Heart right ventricle (tissue), 16 donors: ENCODE measurements around the gene TMEM63B. TPM values are rescaled to one million over a fixed set of nuclear protein-coding genes. Genes with fewer than 3 reads are reported as not detected.
A peak's percentile ranks its signal among the peaks of the same experiment; 100 is the strongest.

ENCODE experiments used
- ATAC-seq, 8 donors: fragments of 200-7000 bp; cut with Tn5 transposase; one replicate each; pipeline ENCODE4 v1.9.1; 2020; ENCODE audit warnings: mild to moderate bottlenecking in 8 of 8, moderate library complexity in 8 of 8, moderate number of reproducible peaks in 1 of 8
- DNase-seq, 2 donors: peaks; one replicate each; pipeline ENCODE4 v3.0.0-alpha.2; 2020
- H3K27ac ChIP-seq, 10 donors: fragments of 200-600 bp; sonication (generic) in 2 of 10; one replicate each; pipeline versions ENCODE4 v1.5.0 to v1.8.0; 2020 to 2022; ENCODE audit warnings: mild to moderate bottlenecking in 3 of 10
- H3K27me3 ChIP-seq, 7 donors: fragments of 200-600 bp; one replicate each; pipeline ENCODE4 v1.8.0; 2021 to 2022; ENCODE audit warnings: mild to moderate bottlenecking in 2 of 7
- H3K36me3 ChIP-seq, 9 donors: fragments of 200-600 bp; sonication (generic) in 1 of 9; one replicate each; pipeline versions ENCODE4 v1.5.0 to v1.8.0; 2020 to 2022; ENCODE audit warnings: mild to moderate bottlenecking in 2 of 9
- H3K4me1 ChIP-seq, 9 donors: fragments of 200-600 bp; sonication (generic) in 1 of 9; one replicate each; pipeline versions ENCODE4 v1.5.0 to v1.8.0; 2020 to 2022; ENCODE audit warnings: mild to moderate bottlenecking in 4 of 9
- H3K4me3 ChIP-seq, 10 donors: fragments of 200-600 bp; sonication (generic) in 2 of 10; one replicate each; pipeline versions ENCODE4 v1.5.0 to v1.8.0; 2020 to 2022; ENCODE audit warnings: mild to moderate bottlenecking in 7 of 10, moderate library complexity in 2 of 10
- H3K9me3 ChIP-seq, 11 donors: fragments of 200-600 bp in 10 of 11; sonication (generic) in 2 of 11; one replicate each; pipeline versions ENCODE4 v1.5.0 to v1.8.0; 2013 to 2022; ENCODE audit warnings: mild to moderate bottlenecking in 2 of 11, control low read depth in 1 of 11, moderate library complexity in 1 of 11
- WGBS, 2 donors: extraction: QIAGEN DNeasy Blood & Tissue Kit; methylation state at CpG; one replicate each; pipeline ENCODE4 v1.1.7; 2013; ENCODE audit warnings: inconsistent platforms in 1 of 2; 5-methylcytosine and 5-hydroxymethylcytosine counted together
- intact Hi-C, 10 donors: fragments of 100-400 bp; cut with DNase I; formaldehyde crosslinking; loops; one replicate each; pipeline versions ENCODE4 v1.11.1 to v1.14.2; 2022
- polyA plus RNA-seq, 2 donors: library from polyadenylated mRNA; stranded (reverse); fragments of 200-250 nt; gene quantifications; one replicate each; pipeline ENCODE4 v1.2.3, GENCODE V29; 2013
- total RNA-seq, 10 donors: library from RNA; stranded (reverse); fragmentation: NEBNext Ultra II Directional in 3 of 10; extraction: Animal tissue kit (Norgen Biotek cat#: 25700) in 3 of 10; gene quantifications; one replicate each; pipeline versions ENCODE4 v1.2.1 to v1.2.4, GENCODE V29; 2021 to 2023
- TF ChIP-seq, protein P1 (sequence below), 9 donors: fragments of 200-600 bp; sonication (generic) in 2 of 9; IDR thresholded peaks; one replicate each; pipeline versions ENCODE4 v1.5.0 to v1.8.0; 2021 to 2022; ENCODE audit warnings: antibody characterized with exemption in 9 of 9, mild to moderate bottlenecking in 5 of 9, moderate library complexity in 1 of 9
- donor health status: Arrhythmogenic right ventricular cardiomyopathy.
- donor health status: ischemic (EF 13 %, LVEDD 7.1; RV severe dilation, severe dysfunction).
- donor health status: healthy with polysubstance abuse.
- donor health status: DM: no; HTN: yes; CAD: no.
- donor health status: DM: no; HTN: no; CAD: no.
- donor health status: ischemic (EF 25% LVEDD 6.9; RV normal size, moderate dysfunction).
- donor health status: ischemic (EF 25% LVEDD 5.7; RV mildly dilated, moderate dysfunction).
- donor health status: healthy.
- donor health status: DM: yes; HTN: yes; CAD: no.
- donor health status: Ischemic cardiomyopathy.
- donor health status: ischemic (EF 35%, LVEDD 5.7; RV mildly dilated, moderate dysfunction).
- donor health status: nonischemic (EF 11% LVEDD 7.7; RV severe dilation, severe dysfunction).
- donor health status: DM: yes; HTN: yes; CAD: no.
- donor health status: PGD.
- donor health status: ischemic (EF 29% LVEDD 5.4; RV normal size, mild dysfunction).
- donor health status: nonischemic (EF 23%, LVEDD 6.1; RV moderate dilation, normal function).

The TMEM63B gene
- total and polyA plus RNA-seq, 12 donors, result 20.3 to 67.1 (median 37.3) TPM

DNA sequence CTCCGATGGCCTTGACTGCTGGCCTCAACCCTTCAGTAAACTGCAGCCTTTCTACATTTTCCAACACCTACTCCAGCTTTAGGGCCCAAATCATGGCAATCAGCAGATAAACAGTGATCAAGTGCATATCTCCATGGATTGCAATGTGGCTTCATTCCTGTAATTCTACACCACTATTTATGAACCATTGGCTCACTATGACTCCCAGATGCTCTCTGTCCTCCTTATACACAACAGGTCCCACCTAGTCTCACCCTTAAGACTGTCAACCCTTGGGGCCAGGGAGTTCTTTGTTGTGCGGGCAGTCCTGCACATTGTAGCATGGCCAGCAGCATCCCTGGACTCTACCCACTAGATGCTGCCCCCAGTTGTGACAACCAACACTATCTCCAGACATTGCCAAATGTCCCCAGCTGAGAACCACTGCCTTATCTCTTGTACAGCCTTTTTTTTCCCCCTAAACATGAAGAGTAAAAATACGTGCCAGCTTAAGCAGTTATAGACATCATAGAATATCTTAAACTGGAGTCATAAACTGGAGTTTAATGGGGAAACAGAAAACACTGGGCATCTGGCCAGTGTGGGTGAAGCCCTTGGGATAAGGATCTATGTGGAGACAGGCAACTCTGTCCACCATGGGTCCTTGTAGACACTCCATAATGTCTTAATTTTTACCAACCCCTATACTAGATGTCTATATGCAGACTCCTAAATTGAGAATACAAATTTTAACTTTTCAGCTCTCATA is 21.2 kb upstream of the TMEM63B start:
- H3K9me3 ChIP-seq, result no peaks in the 10 kb centered on the region
- H3K4me3 ChIP-seq, result no peak overlapping the region
- intact Hi-C loops, result loop anchor here in 2 of 10 donors (10.0 kb wide), 1 partner anchor 129 kb away; no protein-coding TSS in a partner anchor
- peaks cover 20 to 70% (median 48%) of the 10 kb centered on the region in 9 donors for H3K4me1 ChIP-seq
- 80 to 83% methylated on average over 3 of the region's 3 CpGs for WGBS, 2 donors
- H3K36me3 ChIP-seq, result peaks cover 0 to 62% (median 0%) of the 10 kb centered on the region in 9 donors
- TF ChIP-seq, protein P1, sequence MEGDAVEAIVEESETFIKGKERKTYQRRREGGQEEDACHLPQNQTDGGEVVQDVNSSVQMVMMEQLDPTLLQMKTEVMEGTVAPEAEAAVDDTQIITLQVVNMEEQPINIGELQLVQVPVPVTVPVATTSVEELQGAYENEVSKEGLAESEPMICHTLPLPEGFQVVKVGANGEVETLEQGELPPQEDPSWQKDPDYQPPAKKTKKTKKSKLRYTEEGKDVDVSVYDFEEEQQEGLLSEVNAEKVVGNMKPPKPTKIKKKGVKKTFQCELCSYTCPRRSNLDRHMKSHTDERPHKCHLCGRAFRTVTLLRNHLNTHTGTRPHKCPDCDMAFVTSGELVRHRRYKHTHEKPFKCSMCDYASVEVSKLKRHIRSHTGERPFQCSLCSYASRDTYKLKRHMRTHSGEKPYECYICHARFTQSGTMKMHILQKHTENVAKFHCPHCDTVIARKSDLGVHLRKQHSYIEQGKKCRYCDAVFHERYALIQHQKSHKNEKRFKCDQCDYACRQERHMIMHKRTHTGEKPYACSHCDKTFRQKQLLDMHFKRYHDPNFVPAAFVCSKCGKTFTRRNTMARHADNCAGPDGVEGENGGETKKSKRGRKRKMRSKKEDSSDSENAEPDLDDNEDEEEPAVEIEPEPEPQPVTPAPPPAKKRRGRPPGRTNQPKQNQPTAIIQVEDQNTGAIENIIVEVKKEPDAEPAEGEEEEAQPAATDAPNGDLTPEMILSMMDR (IDR thresholded peaks at IDR 0.05), result no peak
- DNase-seq, result no peak
- ATAC-seq, result no peak
- no peaks in the 10 kb centered on the region for H3K27me3 ChIP-seq
- peak overlapping the region in 5 of 10 donors; percentile 62 to 74 (median 69) for H3K27ac ChIP-seq

- intact Hi-C loops, result loop anchor here in 2 of 10 donors (10.0 kb wide), 1 partner anchor 128 kb away; no protein-coding TSS in a partner anchor
Measured at GRCh38 chr6:44107017-44107416, 20.3 kb upstream of the TMEM63B start.

DNA sequence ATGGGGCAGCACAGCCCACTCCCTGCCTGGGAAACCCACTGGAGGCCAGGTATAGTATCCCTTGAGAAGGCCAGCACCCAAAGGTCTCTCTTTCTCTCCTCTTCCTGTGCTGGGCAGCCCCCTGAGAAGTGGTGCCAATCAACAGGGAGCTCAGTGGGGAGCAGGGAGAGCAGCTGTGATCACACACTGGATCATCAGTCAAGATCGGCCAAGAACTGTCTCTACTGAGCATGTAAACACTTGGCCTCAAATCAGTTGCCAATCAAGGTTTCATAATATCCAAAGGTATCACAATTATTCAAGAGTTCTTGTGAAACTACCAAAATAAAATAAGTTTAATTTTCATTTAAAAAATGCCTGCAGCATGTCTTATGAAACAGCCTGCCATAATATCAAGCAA is 18.9 kb upstream of the TMEM63B start:
- ATAC-seq, result no peak
- TF ChIP-seq, protein P1 (IDR thresholded peaks at IDR 0.05), result no peak
- WGBS, 2 donors, result 0 to 83% methylated on average over 1 of the region's 1 CpG
- Histone ChIP-seq H3K4me1 (peaks cover 20 to 79% (median 52%) of the 10 kb centered on the region in 9 donors), H3K4me3 (no peak overlapping the region), H3K27ac (peak overlapping the region in 3 of 10 donors; percentile 7 to 92 (median 80)), H3K27me3 (no peaks in the 10 kb centered on the region), H3K9me3 (no peaks in the 10 kb centered on the region), H3K36me3 (peaks cover 0 to 83% (median 6%) of the 10 kb centered on the region in 9 donors)
- intact Hi-C loops, result loop anchor here in 2 of 10 donors (10.0 kb wide), 1 partner anchor 126 kb away; no protein-coding TSS in a partner anchor
- DNase-seq, result no peak

More at GRCh38 chr6:44107017-44107416, 20.3 kb upstream of the TMEM63B start:
- no peaks in the 10 kb centered on the region for H3K9me3 ChIP-seq
- TF ChIP-seq, protein P1 (IDR thresholded peaks at IDR 0.05), result no peak
- H3K27me3 ChIP-seq, result no peaks in the 10 kb centered on the region
- peaks cover 20 to 77% (median 52%) of the 10 kb centered on the region in 9 donors for H3K4me1 ChIP-seq
- H3K27ac ChIP-seq, result no peak overlapping the region
- H3K4me3 ChIP-seq, result no peak overlapping the region
- DNase-seq, result no peak
- no peak for ATAC-seq
- 82 to 98% methylated on average over 5 of the region's 5 CpGs for WGBS, 2 donors
- peaks cover 0 to 70% (median 0%) of the 10 kb centered on the region in 9 donors for H3K36me3 ChIP-seq

DNA sequence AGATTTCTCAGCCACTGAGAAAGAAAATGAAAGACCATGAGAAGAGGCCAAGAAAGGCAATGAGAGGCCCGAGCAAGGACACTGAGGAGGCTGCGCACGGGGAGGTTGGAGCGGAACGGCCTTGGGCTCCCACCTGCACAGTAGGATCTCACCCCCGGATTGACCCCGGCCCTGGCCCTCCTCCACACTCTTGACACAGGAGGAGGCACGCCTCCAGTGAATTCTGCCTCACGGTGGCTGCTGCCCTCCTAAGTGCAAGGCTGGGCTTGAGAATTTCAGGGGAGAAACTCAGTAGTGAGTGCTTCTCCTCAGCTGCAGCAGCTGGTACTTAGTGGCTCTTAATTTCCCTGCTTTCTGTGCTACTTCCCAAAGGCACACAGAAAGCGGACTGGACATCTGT is 18.1 kb upstream of the TMEM63B start:
- ATAC-seq, result peak in 1 of 8 donors; percentile 7
- Histone ChIP-seq H3K36me3 (peaks cover 0 to 83% (median 12%) of the 10 kb centered on the region in 9 donors), H3K27ac (peak overlapping the region; percentile 24 to 95 (median 80)), H3K27me3 (no peaks in the 10 kb centered on the region), H3K4me1 (peaks cover 20 to 73% (median 47%) of the 10 kb centered on the region in 9 donors), H3K9me3 (no peaks in the 10 kb centered on the region), H3K4me3 (no peak overlapping the region)
- intact Hi-C loops, result loop anchor here in 2 of 10 donors (10.0 kb wide), 1 partner anchor 126 kb away; no protein-coding TSS in a partner anchor
- DNase-seq, result no peak
- 88 to 89% methylated on average over 10 of the region's 10 CpGs for WGBS, 2 donors
- TF ChIP-seq, protein P1 (IDR thresholded peaks at IDR 0.05), result no peak
